HG03060 (cell line): ENCODE measurements around the gene HBG2.
"Not testable (repeated sequence)": the region's sequence is repeated elsewhere in the genome, so short reads cannot be mapped to it uniquely, and the experiment has no call there.

Source experiments
- ATAC-seq: cut with Tn5 transposase; IDR thresholded peaks from one replicate; pipeline ENCODE4 v1.9.1; 2021; ENCODE audit warnings: low read depth, moderate number of reproducible peaks; ENCODE audit not compliant: unreplicated experiment

The HBG2 gene

GRCh38 chr11:5254646-5255413 lies at the start of gene HBG2:
HBG2 (minus strand) TSS chr11:5254781; CDS start chr11:5254728, 53 bp downstream.
- not testable (repeated sequence) for ATAC-seq

- no peak for ATAC-seq
Observed at GRCh38 chr11:5304046-5304445, 49.5 kb upstream of the HBG2 start.

DNA sequence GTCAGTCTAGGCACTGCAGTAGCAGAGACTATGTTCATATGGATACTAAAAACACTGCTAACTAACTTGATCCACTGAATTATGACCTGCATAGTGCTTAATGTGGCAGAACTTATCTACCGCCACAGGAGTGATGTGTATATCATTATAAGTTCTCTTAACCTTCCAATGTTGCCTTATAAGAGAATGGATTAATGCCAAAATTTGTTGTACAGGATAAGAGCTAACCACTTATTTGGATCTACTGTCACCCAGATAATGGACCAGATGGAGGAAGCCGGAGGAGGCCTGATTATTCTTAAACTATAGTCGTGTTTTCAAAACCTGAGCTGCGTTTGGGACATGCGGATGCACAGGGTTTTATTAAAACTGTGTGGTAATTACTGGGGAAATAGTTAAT lies 49.0 kb upstream of the HBG2 start:
- no peak for ATAC-seq

DNA sequence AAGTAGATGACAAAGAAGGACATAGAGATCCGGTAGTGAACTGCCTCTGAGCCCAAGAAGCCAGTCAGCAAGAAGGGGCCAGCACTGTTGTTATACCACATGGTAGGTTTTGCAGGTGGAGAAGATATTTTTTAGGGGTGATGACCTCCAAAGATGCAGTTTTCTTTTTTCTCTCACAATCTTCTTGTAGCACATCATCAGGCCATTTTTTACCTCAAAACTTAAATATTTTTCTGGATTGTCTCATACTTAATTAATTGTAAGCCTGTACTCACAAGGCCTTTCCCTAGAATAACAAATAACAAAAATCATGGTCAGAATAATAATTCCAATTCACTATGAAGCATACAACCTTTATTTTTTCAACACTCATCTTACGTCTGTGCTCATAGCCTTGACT lies 47.3 kb upstream of the HBG2 start, which contains the start of gene OR51B4:
TSS of gene OR51B4 (minus strand) at position 101 of the 400 bp plus-strand sequence. CDS start at position 101, 0 bp downstream.
- ATAC-seq: no peak

DNA sequence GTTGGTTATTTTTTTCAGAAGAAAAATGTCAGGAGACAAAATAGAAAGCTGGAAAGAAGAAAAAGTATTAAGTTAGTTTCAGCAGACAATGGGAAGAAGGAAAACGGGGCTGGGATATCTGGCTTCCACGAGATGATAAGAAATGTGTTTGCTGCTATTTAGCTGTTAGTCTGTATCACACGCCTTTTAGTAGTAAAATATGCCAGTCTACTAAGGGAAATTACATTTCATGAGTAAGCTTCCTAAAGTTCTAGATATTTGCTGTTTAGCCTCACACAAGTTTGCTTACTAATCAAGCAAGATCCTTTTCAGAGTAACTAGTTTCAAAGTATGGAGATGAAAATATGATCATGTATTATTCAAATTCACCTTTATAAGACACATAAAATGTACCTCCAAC lies 45.7 kb upstream of the HBG2 start:
- no peak for ATAC-seq

DNA sequence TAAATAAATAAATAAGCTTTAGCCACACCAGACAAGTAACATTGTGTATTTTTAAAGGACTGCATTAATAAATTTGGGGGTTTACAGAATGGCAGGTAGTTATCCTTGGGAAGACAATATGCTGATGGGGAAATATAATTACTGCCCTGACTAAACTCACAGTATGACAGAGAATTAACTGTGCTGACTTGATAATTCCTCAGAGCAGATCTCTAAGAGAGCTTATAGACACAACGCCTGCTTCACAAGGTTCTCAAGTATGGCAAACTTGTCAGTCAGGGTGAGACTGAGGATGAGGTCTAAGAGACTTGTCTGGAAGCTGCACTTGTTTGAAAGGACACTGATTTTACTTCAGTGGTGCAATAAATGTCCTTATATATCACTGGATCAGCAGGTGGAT lies 43.9 kb upstream of the HBG2 start:
- ATAC-seq: no peak

GRCh38 chr11:5297721-5298323 lies 43.2 kb upstream of the HBG2 start:
- ATAC-seq: no peak

DNA sequence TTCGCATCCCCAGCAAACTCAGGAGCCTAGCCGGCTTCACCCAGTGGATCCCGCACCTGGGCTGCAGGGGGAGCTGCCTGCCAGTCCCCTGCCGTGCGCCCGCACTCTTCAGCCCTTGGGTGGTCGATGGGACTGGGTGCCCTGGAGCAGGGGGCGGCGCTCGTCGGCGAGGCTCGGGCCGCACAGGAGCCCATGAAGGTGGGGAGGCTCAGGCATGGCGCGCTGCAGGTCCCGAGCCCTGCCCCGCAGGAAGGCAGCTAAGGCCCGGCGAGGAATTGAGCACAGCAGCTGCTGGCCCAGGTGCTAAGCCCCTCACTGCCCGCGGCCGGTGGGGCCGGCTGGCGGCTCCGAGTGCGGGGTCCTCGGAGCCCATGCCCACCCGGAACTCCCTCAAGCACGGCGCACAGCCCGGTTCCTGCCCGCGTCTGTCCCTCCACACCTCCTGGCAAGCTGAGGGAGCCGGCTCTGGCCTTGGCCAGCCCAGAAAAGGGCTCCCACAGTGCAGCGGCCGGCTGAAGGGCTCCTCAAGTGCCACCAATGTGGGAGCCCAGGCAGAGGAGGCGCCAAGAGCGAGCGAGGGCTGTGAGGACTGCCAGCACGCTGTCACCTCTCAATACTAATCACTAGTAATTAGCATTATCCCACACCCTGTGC lies 39.9 kb upstream of the HBG2 start:
- not testable (repeated sequence) for ATAC-seq

DNA sequence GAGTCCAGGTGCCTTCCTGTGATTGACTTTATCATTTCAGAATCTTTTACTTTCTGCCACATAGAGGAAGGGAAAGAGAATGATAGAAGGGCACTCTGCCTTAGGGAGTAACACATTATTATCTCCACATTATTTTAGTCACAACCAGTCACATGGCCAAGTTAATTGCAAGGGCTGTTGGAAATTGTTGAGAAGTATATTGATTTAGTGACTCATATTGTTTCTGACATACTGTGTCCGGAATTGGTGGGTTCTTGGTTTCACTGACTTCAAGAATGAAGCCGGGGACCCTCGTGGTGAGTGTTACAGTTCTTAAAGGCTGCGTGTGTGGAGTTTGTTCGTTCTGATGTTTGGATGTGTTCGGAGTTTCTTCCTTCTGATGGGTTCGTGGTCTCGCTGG lies 38.4 kb upstream of the HBG2 start:
- no peak for ATAC-seq

GRCh38 chr11:5291207-5291838 lies 36.7 kb upstream of the HBG2 start:
- ATAC-seq: peak; percentile 94

GRCh38 chr11:5290106-5290505 lies 35.5 kb upstream of the HBG2 start:
- no peak for ATAC-seq

DNA sequence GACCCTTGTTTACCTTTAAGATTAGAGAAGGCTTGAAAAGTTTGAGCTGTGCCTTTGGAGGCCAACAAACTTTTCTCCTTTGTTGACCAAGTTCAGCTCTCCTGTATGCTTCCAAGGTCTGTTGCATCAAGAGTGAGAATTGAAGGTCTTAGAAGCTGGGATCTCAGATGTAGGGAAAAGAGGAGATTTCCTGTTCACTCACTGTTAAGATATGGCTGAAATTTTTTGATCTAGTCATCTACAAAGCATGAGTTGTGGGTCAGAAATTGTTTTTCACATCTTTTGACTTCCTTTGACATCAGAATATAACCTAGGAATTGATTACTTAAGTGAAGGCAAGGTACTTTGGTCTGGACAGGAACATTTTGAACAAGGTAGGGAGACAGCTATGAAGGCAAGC lies 35.1 kb upstream of the HBG2 start:
- no peak for ATAC-seq

- ATAC-seq: no peak
Observed at GRCh38 chr11:5288906-5289550, 34.4 kb upstream of the HBG2 start.

- ATAC-seq: no peak
Observed at GRCh38 chr11:5288108-5288905, 33.7 kb upstream of the HBG2 start.

DNA sequence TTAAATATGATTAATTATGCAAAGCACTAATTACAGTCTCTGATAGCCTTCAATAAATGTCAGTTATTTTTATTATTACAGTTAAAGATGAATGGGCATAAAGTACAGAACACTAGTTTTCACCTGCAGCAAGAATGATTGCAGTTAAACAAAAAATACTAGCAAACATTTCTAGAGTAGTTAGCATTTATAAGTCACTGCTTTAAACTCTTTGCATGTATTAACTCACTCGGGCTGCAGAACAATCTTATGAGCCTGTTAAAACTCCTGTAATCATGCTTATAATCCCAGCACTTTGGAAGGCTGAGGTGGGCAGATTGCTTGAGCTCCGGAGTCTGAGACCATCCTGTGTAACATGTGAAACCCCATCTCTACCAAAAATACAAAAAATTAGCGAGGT lies 32.3 kb upstream of the HBG2 start:
- no peak for ATAC-seq

- no peak for ATAC-seq
Observed at GRCh38 chr11:5286351-5286750, 31.8 kb upstream of the HBG2 start.

- ATAC-seq: no peak
Observed at GRCh38 chr11:5285703-5286340, 31.2 kb upstream of the HBG2 start.

GRCh38 chr11:5284637-5285036 lies 30.1 kb upstream of the HBG2 start:
- ATAC-seq: no peak

- ATAC-seq: no peak
Observed at GRCh38 chr11:5283882-5284281, 29.3 kb upstream of the HBG2 start.
